ENCODE measurements around the gene TRIM42. TPM values are rescaled to one million over a fixed set of nuclear protein-coding genes. Genes with fewer than 3 reads are reported as not detected.

The TRIM42 gene
- total RNA-seq, 4 donors from 2014 or later = 0.13 TPM; not detected in 3

DNA sequence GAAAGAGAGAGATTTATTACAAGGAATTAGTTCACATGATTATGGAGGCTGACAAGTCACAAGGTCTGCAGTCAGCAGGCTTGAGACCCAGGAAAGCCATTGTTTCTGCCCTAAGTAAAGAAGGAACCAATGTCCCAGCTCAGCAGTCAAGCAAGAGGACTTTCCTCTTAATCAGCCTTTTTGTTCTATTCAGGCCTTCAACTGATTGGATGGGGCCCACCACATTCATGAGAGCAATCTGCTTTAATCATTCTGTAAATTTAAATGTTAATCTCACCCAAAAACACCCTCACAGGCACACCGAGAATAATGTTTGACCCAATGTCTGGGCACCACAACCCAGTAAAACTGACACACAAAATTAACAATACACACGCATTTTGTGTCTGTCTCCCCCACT lies 64.3 kb downstream of the TRIM42 start:
- no peak overlapping the region for H3K4me3 ChIP-seq (replicated peaks in 1 of 3)
- no peak for TF ChIP-seq POLR2A (IDR thresholded peaks at IDR 0.05)
- TF ChIP-seq CTCF (IDR thresholded peaks at IDR 0.05) = no peak
- no peaks in the 10 kb centered on the region for H3K36me3 ChIP-seq
- intact Hi-C loops (cut with DNase I) = no loop called here
- no peak for DNase-seq
- H3K4me1 ChIP-seq = no peaks in the 10 kb centered on the region
- H3K27me3 ChIP-seq = no peaks in the 10 kb centered on the region
- no peak overlapping the region for H3K27ac ChIP-seq
- H3K9me3 ChIP-seq = no peaks in the 10 kb centered on the region
- 86 to 91% methylated on average over 2 of the region's 2 CpGs for WGBS, 2 donors

- Histone ChIP-seq H3K27ac (no peak overlapping the region), H3K27me3 (no peaks in the 10 kb centered on the region), H3K36me3 (no peaks in the 10 kb centered on the region), H3K4me3 (replicated peaks in 1 of 3) (no peak overlapping the region), H3K4me1 (no peaks in the 10 kb centered on the region), H3K9me3 (no peaks in the 10 kb centered on the region)
- TF ChIP-seq POLR2A (IDR thresholded peaks at IDR 0.05) (no peak), CTCF (IDR thresholded peaks at IDR 0.05) (no peak)
- intact Hi-C loops (cut with DNase I) = no loop called here
- WGBS, 2 donors = 28 to 39% methylated on average over 2 to 3 of the region's 3 CpGs
- peak in 1 of 2 donors; percentile 2 for DNase-seq
Measured at GRCh38 chr3:140748171-140748570, 70.3 kb downstream of the TRIM42 start.

- Histone ChIP-seq H3K27ac (no peak overlapping the region), H3K4me3 (replicated peaks in 1 of 3) (no peak overlapping the region), H3K36me3 (no peaks in the 10 kb centered on the region), H3K9me3 (no peaks in the 10 kb centered on the region), H3K4me1 (no peaks in the 10 kb centered on the region), H3K27me3 (no peaks in the 10 kb centered on the region)
- no peak for TF ChIP-seq POLR2A (IDR thresholded peaks at IDR 0.05)
- no peak for TF ChIP-seq CTCF (IDR thresholded peaks at IDR 0.05)
- DNase-seq = no peak
- WGBS, 2 donors = 97 to 100% methylated on average over 1 of the region's 1 CpG
- intact Hi-C loops (cut with DNase I) = no loop called here
Measured at GRCh38 chr3:140748903-140749302, 71.0 kb downstream of the TRIM42 start.
